ENCODE data around the gene SH2D1A. TPM values are rescaled to one million over a fixed set of nuclear protein-coding genes. Genes with fewer than 3 reads are reported as not detected.
"Not testable (repeated sequence)": the region's sequence is repeated elsewhere in the genome, so short reads cannot be mapped to it uniquely, and the experiment has no call there.

Gene SH2D1A
- total RNA-seq, 1 donor from 2014 or later: not detected

- DNase-seq (ENCODE audit: low spot score in 2 of 2) (no peak), FAIRE-seq (no peak)
Observed at GRCh38 chrX:124348885-124349453, 2.6 kb downstream of the SH2D1A start.

GRCh38 chrX:124354648-124355047 lies 8.3 kb downstream of the SH2D1A start:
- DNase-seq (ENCODE audit: low spot score in 2 of 2): no peak
- no peak for FAIRE-seq

GRCh38 chrX:124358800-124359383 lies 12.5 kb downstream of the SH2D1A start:
- FAIRE-seq: no peak
- DNase-seq (ENCODE audit: low spot score in 2 of 2): no peak

GRCh38 chrX:124362072-124362471 lies 15.7 kb downstream of the SH2D1A start:
- DNase-seq (ENCODE audit: low spot score in 2 of 2) (no peak), FAIRE-seq (no peak)

GRCh38 chrX:124362761-124363160 lies 16.4 kb downstream of the SH2D1A start:
- FAIRE-seq: no peak

GRCh38 chrX:124369722-124370121 lies 23.4 kb downstream of the SH2D1A start:
- DNase-seq (ENCODE audit: low spot score in 2 of 2): no peak
- no peak for FAIRE-seq

More at GRCh38 chrX:124362761-124363160, 16.4 kb downstream of the SH2D1A start:
- DNase-seq (ENCODE audit: low spot score in 2 of 2): no peak

- FAIRE-seq: no peak
Observed at GRCh38 chrX:124373348-124373747, 27.0 kb downstream of the SH2D1A start.

GRCh38 chrX:124378643-124379042 lies 32.3 kb downstream of the SH2D1A start:
- DNase-seq (ENCODE audit: low spot score in 2 of 2): no peak
- no peak for FAIRE-seq

More at GRCh38 chrX:124373348-124373747, 27.0 kb downstream of the SH2D1A start:
- no peak for DNase-seq (ENCODE audit: low spot score in 2 of 2)

- DNase-seq (ENCODE audit: low spot score in 2 of 2) (no peak), FAIRE-seq (no peak)
Observed at GRCh38 chrX:124383354-124383753, 37.0 kb downstream of the SH2D1A start.

GRCh38 chrX:124386401-124386800 lies 40.0 kb downstream of the SH2D1A start:
- no peak for FAIRE-seq
- DNase-seq (ENCODE audit: low spot score in 2 of 2): no peak

- DNase-seq (ENCODE audit: low spot score in 2 of 2): no peak
- FAIRE-seq: peak; percentile 88
Observed at GRCh38 chrX:124388562-124388961, 42.2 kb downstream of the SH2D1A start.

- FAIRE-seq: no peak
- no peak for DNase-seq (ENCODE audit: low spot score in 2 of 2)
Observed at GRCh38 chrX:124392794-124393193, 46.4 kb downstream of the SH2D1A start.

- FAIRE-seq (no peak), DNase-seq (ENCODE audit: low spot score in 2 of 2) (no peak)
Observed at GRCh38 chrX:124393238-124393637, 46.9 kb downstream of the SH2D1A start.

- FAIRE-seq (no peak), DNase-seq (ENCODE audit: low spot score in 2 of 2) (no peak)
Observed at GRCh38 chrX:124393659-124394058, 47.3 kb downstream of the SH2D1A start.

GRCh38 chrX:124395145-124395880 lies 49.0 kb downstream of the SH2D1A start:
- DNase-seq (ENCODE audit: low spot score in 2 of 2) (no peak), FAIRE-seq (no peak)

GRCh38 chrX:124401696-124402095 lies 55.3 kb downstream of the SH2D1A start:
- FAIRE-seq: no peak
- no peak for DNase-seq (ENCODE audit: low spot score in 2 of 2)

GRCh38 chrX:124405868-124406267 lies 59.5 kb downstream of the SH2D1A start:
- DNase-seq (ENCODE audit: low spot score in 2 of 2) (no peak), FAIRE-seq (no peak)

- DNase-seq (ENCODE audit: low spot score in 2 of 2) (peak in 1 of 2 donors; percentile 39), FAIRE-seq (no peak)
Observed at GRCh38 chrX:124406294-124407014, 60.1 kb downstream of the SH2D1A start.

GRCh38 chrX:124407226-124407625 lies 60.9 kb downstream of the SH2D1A start:
- DNase-seq (ENCODE audit: low spot score in 2 of 2) (no peak), FAIRE-seq (no peak)

GRCh38 chrX:124408380-124408779 lies 62.0 kb downstream of the SH2D1A start:
- DNase-seq (ENCODE audit: low spot score in 2 of 2); FAIRE-seq: not testable (repeated sequence)

GRCh38 chrX:124413244-124413643 lies 66.9 kb downstream of the SH2D1A start:
- no peak for FAIRE-seq

More at GRCh38 chrX:124413244-124413643, 66.9 kb downstream of the SH2D1A start:
- DNase-seq (ENCODE audit: low spot score in 2 of 2): no peak

All from frontal cortex (tissue), 4 donors.